ENCODE measurements around the gene CHURC1. TPM values are rescaled to one million over a fixed set of nuclear protein-coding genes. Genes with fewer than 3 reads are reported as not detected.

Gene CHURC1
- total and polyA plus RNA-seq, 2 experiments from 2014 or later: 42.0 to 218 TPM

DNA sequence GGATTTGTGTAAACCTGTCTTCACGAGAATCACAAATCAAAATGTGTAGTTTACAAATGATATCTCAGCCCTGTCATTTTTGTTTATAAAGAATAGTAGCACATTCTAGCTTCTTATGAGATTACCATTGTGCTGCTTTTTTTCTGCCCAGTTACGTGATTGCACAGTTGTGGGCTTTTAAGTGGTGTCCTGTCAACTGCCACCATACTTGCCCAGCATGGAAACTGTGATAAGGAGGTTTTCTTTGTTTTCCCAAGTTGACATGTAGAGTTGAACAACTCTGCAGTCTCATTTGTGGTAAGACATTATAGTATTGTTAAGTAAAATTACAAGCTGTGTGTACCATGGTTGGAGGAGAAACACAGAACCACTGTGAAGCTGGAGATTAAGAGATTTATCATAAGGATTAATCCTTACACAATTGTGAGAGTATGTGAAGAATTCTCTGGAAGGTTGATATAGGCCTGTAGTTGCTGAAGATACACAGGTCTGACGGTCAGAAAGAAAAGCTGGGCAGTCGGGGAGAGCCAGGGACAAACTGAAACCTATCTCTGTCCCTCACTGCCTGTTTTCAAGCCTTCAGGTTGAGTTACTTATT lies 12.2 kb downstream of the CHURC1 start:
- Mint-ChIP-seq H3K27ac (no peak overlapping the region), H3K36me3 (ENCODE audit: low read depth) (peaks cover 22% of the 10 kb centered on the region), H3K9me3 (no peaks in the 10 kb centered on the region), H3K27me3 (ENCODE audit: insufficient read depth, low read depth, poor library complexity) (no peaks in the 10 kb centered on the region), H3K4me3 (no peak overlapping the region), H3K4me1 (no peaks in the 10 kb centered on the region)
- TF ChIP-seq, protein P1, sequence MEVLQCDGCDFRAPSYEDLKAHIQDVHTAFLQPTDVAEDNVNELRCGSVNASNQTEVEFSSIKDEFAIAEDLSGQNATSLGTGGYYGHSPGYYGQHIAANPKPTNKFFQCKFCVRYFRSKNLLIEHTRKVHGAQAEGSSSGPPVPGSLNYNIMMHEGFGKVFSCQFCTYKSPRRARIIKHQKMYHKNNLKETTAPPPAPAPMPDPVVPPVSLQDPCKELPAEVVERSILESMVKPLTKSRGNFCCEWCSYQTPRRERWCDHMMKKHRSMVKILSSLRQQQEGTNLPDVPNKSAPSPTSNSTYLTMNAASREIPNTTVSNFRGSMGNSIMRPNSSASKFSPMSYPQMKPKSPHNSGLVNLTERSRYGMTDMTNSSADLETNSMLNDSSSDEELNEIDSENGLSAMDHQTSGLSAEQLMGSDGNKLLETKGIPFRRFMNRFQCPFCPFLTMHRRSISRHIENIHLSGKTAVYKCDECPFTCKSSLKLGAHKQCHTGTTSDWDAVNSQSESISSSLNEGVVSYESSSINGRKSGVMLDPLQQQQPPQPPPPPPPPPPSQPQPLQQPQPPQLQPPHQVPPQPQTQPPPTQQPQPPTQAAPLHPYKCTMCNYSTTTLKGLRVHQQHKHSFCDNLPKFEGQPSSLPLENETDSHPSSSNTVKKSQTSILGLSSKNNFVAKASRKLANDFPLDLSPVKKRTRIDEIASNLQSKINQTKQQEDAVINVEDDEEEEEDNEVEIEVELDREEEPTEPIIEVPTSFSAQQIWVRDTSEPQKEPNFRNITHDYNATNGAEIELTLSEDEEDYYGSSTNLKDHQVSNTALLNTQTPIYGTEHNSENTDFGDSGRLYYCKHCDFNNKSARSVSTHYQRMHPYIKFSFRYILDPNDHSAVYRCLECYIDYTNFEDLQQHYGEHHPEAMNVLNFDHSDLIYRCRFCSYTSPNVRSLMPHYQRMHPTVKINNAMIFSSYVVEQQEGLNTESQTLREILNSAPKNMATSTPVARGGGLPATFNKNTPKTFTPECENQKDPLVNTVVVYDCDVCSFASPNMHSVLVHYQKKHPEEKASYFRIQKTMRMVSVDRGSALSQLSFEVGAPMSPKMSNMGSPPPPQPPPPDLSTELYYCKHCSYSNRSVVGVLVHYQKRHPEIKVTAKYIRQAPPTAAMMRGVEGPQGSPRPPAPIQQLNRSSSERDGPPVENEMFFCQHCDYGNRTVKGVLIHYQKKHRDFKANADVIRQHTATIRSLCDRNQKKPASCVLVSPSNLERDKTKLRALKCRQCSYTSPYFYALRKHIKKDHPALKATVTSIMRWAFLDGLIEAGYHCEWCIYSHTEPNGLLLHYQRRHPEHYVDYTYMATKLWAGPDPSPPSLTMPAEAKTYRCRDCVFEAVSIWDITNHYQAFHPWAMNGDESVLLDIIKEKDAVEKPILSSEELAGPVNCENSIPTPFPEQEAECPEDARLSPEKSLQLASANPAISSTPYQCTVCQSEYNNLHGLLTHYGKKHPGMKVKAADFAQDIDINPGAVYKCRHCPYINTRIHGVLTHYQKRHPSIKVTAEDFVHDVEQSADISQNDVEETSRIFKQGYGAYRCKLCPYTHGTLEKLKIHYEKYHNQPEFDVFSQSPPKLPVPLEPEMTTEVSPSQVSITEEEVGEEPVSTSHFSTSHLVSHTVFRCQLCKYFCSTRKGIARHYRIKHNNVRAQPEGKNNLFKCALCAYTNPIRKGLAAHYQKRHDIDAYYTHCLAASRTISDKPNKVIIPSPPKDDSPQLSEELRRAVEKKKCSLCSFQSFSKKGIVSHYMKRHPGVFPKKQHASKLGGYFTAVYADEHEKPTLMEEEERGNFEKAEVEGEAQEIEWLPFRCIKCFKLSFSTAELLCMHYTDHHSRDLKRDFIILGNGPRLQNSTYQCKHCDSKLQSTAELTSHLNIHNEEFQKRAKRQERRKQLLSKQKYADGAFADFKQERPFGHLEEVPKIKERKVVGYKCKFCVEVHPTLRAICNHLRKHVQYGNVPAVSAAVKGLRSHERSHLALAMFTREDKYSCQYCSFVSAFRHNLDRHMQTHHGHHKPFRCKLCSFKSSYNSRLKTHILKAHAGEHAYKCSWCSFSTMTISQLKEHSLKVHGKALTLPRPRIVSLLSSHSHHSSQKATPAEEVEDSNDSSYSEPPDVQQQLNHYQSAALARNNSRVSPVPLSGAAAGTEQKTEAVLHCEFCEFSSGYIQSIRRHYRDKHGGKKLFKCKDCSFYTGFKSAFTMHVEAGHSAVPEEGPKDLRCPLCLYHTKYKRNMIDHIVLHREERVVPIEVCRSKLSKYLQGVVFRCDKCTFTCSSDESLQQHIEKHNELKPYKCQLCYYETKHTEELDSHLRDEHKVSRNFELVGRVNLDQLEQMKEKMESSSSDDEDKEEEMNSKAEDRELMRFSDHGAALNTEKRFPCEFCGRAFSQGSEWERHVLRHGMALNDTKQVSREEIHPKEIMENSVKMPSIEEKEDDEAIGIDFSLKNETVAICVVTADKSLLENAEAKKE (CRISPR knock-in tag; IDR thresholded peaks at IDR 0.05): no peak
- no peak for TF ChIP-seq EZH2 (IDR thresholded peaks at IDR 0.05; ENCODE audit: low read depth, unreplicated experiment)
- no peak for TF ChIP-seq EZH2phosphoT487 (IDR thresholded peaks at IDR 0.05; ENCODE audit: unreplicated experiment)
- TF ChIP-seq, protein P2, sequence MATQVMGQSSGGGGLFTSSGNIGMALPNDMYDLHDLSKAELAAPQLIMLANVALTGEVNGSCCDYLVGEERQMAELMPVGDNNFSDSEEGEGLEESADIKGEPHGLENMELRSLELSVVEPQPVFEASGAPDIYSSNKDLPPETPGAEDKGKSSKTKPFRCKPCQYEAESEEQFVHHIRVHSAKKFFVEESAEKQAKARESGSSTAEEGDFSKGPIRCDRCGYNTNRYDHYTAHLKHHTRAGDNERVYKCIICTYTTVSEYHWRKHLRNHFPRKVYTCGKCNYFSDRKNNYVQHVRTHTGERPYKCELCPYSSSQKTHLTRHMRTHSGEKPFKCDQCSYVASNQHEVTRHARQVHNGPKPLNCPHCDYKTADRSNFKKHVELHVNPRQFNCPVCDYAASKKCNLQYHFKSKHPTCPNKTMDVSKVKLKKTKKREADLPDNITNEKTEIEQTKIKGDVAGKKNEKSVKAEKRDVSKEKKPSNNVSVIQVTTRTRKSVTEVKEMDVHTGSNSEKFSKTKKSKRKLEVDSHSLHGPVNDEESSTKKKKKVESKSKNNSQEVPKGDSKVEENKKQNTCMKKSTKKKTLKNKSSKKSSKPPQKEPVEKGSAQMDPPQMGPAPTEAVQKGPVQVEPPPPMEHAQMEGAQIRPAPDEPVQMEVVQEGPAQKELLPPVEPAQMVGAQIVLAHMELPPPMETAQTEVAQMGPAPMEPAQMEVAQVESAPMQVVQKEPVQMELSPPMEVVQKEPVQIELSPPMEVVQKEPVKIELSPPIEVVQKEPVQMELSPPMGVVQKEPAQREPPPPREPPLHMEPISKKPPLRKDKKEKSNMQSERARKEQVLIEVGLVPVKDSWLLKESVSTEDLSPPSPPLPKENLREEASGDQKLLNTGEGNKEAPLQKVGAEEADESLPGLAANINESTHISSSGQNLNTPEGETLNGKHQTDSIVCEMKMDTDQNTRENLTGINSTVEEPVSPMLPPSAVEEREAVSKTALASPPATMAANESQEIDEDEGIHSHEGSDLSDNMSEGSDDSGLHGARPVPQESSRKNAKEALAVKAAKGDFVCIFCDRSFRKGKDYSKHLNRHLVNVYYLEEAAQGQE (IDR thresholded peaks at IDR 0.05; ENCODE audit: unreplicated experiment): no peak
- TF ChIP-seq NANOG (IDR thresholded peaks at IDR 0.05; ENCODE audit: borderline replicate concordance): no peak
- TF ChIP-seq, protein P3, sequence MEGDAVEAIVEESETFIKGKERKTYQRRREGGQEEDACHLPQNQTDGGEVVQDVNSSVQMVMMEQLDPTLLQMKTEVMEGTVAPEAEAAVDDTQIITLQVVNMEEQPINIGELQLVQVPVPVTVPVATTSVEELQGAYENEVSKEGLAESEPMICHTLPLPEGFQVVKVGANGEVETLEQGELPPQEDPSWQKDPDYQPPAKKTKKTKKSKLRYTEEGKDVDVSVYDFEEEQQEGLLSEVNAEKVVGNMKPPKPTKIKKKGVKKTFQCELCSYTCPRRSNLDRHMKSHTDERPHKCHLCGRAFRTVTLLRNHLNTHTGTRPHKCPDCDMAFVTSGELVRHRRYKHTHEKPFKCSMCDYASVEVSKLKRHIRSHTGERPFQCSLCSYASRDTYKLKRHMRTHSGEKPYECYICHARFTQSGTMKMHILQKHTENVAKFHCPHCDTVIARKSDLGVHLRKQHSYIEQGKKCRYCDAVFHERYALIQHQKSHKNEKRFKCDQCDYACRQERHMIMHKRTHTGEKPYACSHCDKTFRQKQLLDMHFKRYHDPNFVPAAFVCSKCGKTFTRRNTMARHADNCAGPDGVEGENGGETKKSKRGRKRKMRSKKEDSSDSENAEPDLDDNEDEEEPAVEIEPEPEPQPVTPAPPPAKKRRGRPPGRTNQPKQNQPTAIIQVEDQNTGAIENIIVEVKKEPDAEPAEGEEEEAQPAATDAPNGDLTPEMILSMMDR (conservative IDR thresholded peaks at IDR 0.05; ENCODE audit: low read depth in 2 of 2): no peak
- no peak for TF ChIP-seq JUNB (IDR thresholded peaks at IDR 0.05; ENCODE audit: unreplicated experiment)
- TF ChIP-seq POLR2AphosphoS5 (IDR thresholded peaks at IDR 0.05; ENCODE audit: low read depth): no peak
- TF ChIP-seq CREB1 (CRISPR knock-in tag; IDR thresholded peaks at IDR 0.05; ENCODE audit: low read depth): no peak
- TF ChIP-seq ZNF114 (CRISPR knock-in tag; IDR thresholded peaks at IDR 0.05): no peak
- TF ChIP-seq STAT1 (IDR thresholded peaks at IDR 0.05; ENCODE audit: unreplicated experiment): no peak
- TF ChIP-seq, protein P4, sequence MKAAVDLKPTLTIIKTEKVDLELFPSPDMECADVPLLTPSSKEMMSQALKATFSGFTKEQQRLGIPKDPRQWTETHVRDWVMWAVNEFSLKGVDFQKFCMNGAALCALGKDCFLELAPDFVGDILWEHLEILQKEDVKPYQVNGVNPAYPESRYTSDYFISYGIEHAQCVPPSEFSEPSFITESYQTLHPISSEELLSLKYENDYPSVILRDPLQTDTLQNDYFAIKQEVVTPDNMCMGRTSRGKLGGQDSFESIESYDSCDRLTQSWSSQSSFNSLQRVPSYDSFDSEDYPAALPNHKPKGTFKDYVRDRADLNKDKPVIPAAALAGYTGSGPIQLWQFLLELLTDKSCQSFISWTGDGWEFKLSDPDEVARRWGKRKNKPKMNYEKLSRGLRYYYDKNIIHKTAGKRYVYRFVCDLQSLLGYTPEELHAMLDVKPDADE (IDR thresholded peaks at IDR 0.05): no peak
- TF ChIP-seq ZNF331 (CRISPR knock-in tag; IDR thresholded peaks at IDR 0.05; ENCODE audit: low read depth): no peak
- Histone ChIP-seq H3K36me3 (ENCODE audit: insufficient read depth) (peaks cover 27% of the 10 kb centered on the region), H3K4me3 (no peak overlapping the region), H4K20me1 (replicated peaks; ENCODE audit: insufficient read depth) (0 out of 2 replicates have a peak, but pooled peaks cover 3% of the 10 kb centered on the region), H3K79me2 (replicated peaks; ENCODE audit: insufficient read depth) (no peaks in the 10 kb centered on the region), H3K27me3 (ENCODE audit: insufficient read depth) (no peaks in the 10 kb centered on the region), H3K9me2 (ENCODE audit: insufficient read depth) (no peaks in the 10 kb centered on the region), H3F3A (replicated peaks; ENCODE audit: low read depth) (peaks cover 3% of the 10 kb centered on the region; the same call in 1 of the 2 replicates), H3K27ac (ENCODE audit: low read depth) (no peak overlapping the region), H2AFZ (no peak overlapping the region), H3K4me2 (no peak overlapping the region), H3K4me1 (ENCODE audit: insufficient read depth) (no peaks in the 10 kb centered on the region)
- DNase-seq (ENCODE audit: low spot score) (no peak), ATAC-seq (no peak)
